Stromal cell of bone marrow (primary cell): ENCODE data around the gene SYT2.
A peak's percentile ranks its signal among the peaks of the same experiment; 100 is the strongest.
"Not testable (repeated sequence)": the region's sequence is repeated elsewhere in the genome, so short reads cannot be mapped to it uniquely, and the experiment has no call there.

Source experiments
- DNase-seq: peaks from one replicate; pipeline ENCODE4 v3.0.0-alpha.2; 2012; ENCODE audit warnings: low read depth

The SYT2 gene

DNA sequence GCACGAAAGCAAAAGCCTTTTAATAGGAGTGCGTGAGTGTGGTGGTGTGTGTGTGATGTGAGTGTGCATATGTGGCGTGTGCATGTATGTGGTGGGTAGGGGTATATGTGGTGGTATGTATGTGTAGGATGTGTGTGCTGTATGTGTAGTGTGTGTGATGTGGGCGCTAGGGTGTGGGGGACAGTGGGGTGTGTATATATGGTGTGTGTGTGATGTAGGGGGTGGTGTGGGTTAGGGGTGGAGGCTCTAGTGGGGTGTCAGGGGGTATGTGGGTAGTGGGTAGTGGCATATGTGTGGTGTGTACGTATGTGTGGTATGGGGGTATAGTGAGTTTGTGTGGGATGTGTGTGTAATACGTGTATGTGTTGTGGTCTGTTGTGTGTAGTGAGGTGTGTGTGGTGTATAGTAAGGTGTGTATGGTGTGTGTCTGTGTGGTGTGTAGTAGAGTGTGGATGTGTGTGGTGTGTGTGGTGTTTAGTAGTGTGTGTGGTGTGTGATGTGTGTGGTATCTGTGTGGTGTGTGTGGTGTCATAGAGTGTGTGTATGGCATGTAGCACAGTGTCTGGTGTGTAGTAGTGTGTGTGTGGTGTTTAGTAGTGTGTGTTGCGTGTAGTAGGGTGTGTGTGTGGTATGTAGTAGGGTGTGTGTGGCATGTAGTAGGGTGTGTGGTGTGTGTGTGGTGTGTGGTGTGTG lies 86.0 kb downstream of the SYT2 start:
- DNase-seq, result no peak

DNA sequence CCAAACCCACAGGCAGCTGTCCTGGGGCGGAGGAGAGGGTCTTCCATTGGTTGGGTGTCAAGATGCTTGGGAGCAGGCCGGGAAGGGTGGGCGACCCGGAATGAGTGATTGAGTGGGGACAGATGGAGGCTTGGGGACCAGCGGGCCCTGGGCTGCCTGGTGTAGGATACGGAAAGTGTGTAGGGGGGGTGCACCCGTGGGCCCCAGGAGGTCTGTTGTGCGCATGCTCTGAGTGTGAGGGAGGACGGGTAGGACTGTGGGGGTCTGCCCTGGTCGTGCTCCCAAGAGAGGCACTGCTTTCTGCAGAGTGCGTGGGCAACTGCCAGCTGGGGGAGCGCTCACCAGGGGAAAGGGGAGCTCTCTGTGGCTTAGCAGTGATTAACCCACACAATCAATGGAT lies 86.8 kb downstream of the SYT2 start:
- DNase-seq, result not testable (repeated sequence)

DNA sequence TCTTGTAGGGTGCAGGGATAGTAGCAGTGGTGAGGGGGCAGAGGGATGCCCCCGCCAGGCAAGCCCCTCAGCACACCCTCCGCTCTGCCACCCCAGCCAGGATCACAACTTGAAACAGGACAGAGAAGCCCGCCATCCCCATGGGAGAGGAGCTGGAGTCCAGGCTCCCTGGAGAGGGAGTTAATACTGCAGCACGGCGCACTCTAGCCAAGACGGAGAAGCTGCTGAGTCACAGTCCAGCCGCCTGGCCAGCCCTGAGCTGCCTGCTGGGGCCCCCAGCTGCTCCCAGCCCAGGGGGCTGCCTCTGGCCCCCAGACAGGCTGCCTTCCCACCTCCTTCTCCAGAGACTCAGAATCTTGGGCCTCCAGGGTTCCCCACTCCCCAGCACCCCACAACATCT lies 87.2 kb downstream of the SYT2 start:
- DNase-seq, result peak; percentile 19

DNA sequence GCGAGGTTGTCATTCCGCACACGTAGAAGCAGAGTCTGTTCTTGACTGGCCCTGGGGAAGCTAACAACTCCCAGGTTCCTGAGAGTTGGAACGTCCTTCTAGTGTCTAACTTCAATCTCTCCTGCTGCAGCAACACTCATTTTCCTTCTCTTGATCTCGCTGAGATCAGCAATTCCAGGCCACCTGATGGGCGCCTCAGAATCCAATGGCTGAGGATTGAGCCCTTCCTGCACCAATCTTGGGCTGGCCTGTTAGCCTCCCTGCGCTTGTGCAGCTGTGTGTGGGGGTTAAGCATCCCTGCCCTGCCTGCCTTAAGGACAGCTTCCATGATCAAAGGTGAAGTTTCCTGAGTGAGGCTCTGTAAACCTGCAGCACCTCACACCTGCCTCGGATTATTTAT lies 87.9 kb downstream of the SYT2 start:
- DNase-seq, result no peak

GRCh38 chr1:202621446-202621845 lies 88.8 kb downstream of the SYT2 start:
- DNase-seq, result no peak

DNA sequence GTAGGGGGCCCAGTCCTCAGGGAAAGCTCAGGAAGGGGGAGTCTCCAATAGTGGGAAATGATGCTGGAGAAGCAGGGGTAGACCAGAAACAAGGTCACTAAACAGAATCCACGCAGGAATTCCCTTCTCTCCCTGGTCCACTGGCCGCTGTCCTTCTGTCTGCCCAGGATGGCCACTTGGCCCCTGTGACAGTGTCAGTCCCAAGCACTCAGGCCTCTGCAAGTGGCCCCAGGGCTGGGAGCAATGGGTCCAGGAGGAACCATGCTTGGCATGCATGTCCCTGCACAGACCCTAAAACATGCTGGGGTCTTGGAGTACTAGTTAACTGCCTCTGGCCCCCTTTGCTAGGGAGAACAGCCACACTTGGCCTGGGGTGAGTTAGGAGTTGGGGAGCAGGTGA lies 90.2 kb downstream of the SYT2 start:
- DNase-seq, result not testable (repeated sequence)

DNA sequence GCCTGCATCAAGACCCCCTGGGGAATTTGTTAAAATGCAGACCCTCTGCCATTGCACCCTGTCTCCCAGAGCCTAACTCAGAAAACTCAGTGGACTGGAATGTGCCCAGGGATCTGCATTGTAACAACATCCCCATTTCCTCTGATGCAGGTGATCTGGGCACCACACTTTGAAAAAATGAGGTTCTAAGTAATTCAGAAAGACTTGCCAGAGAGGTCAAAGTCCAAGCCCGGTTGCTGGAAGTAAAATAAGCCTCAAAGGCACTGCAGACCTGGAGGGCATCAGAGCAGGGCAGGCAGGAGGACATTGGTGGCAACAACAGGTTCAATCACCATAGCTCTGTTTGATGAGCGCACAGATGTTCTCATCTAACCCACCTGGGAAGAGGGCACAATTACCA lies 90.7 kb downstream of the SYT2 start:
- DNase-seq, result no peak

DNA sequence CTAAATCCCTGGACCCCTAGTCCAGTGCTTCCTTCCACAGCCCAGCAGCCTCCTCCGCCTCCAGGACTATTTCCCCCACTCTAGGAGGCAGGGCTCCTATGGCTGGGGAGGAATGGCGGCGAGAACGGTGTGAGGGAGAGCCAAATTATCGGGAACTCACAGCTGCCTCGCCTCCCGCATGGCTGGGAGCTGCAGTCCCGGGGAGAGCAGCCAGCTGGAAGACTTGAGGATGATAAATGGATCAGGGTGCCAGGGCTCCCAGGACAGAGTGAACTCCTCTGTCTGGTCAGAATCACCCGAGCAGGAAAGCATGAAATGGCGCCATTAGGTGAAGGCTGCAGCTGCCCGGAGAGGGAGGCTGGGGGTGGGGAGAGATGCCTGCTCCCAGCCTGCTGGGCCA lies 91.2 kb downstream of the SYT2 start:
- DNase-seq, result not testable (repeated sequence)

DNA sequence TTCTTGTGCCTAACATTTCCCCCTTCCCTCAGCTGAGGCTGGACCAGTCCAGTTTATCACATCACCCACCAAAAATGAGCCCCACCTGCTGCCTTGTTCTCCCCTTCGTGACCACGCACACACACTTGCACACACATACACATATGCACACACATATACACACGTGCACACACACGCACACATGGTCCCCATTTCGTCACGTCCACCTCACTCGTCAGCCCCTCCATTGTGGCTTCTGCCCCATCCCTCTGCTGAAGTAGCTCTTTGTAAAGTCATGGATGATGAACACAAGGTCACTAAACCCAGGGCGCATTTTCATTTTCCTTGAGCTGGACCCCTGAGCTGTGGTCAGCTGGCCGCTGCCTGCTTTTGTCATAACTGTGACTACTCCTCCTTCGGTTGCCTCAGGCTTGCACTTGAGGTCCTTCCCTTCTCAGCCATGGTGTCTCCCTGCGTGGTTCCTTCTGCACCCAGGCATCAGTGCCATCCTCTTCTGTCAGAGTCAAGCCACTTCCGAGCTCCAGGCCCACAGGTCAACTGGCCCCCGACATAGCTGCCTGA lies 93.8 kb downstream of the SYT2 start:
- DNase-seq, result no peak

- no peak for DNase-seq
Measured at GRCh38 chr1:202615501-202616354, 94.5 kb downstream of the SYT2 start.

DNA sequence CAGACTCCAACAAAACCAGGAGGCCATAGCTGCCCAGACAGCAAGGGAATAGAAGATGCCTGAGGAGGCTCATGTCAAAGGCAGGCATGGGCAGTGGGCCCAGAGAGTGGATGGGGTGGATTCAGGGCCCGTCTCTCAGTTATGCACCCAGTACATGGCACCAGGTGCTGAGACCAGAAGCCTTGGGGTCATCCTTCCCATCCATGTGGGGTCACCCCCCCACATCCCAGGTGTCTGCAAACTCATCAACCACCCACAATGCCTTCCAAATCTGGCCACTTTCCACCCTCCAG lies 95.1 kb downstream of the SYT2 start:
- DNase-seq, result not testable (repeated sequence)

- not testable (repeated sequence) for DNase-seq
Measured at GRCh38 chr1:202614363-202615207, 95.7 kb downstream of the SYT2 start.

DNA sequence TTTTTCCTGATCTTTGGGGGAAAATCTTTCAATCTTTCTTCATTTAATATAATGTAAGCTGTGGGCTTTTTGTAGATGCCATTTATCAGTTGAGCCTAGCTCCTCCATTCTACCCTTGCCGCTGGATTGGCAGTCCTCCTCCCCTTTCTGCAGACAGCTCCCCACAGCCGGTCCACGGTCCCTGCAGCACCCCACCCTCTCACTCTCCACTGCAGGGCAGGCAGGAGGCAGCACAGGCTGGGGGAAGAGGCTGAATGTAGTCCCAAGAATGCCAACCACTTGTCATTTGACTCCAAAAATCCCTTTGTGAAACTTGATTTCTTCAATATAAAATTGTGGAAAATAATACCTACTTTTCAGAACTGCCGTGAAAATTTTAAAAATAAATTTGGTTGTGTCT lies 96.7 kb downstream of the SYT2 start:
- no peak for DNase-seq

DNA sequence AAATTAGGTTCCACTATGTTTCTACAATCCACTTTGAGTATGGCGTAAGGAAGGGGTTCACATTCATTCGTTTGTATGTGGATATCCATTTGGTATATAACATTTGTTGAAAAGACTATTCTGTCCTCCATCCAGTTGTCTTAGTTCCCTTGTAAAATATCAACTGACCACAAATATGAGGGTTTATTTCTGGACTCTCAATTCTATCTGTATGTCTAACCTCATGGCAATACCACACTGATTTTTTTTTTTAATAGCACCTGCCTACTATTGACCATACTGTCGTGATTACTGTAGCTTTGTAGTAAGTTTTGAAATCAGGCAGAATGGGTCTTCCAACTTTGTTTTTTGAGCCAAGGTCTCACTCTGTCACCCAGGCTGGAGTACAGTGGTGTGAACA lies 98.2 kb downstream of the SYT2 start:
- DNase-seq, result not testable (repeated sequence)

GRCh38 chr1:202605515-202605914 lies 104.7 kb downstream of the SYT2 start:
- no peak for DNase-seq

GRCh38 chr1:202603435-202603834 lies 106.8 kb downstream of the SYT2 start:
- DNase-seq, result no peak

GRCh38 chr1:202600432-202601041 lies 109.7 kb downstream of the SYT2 start:
- DNase-seq, result no peak

DNA sequence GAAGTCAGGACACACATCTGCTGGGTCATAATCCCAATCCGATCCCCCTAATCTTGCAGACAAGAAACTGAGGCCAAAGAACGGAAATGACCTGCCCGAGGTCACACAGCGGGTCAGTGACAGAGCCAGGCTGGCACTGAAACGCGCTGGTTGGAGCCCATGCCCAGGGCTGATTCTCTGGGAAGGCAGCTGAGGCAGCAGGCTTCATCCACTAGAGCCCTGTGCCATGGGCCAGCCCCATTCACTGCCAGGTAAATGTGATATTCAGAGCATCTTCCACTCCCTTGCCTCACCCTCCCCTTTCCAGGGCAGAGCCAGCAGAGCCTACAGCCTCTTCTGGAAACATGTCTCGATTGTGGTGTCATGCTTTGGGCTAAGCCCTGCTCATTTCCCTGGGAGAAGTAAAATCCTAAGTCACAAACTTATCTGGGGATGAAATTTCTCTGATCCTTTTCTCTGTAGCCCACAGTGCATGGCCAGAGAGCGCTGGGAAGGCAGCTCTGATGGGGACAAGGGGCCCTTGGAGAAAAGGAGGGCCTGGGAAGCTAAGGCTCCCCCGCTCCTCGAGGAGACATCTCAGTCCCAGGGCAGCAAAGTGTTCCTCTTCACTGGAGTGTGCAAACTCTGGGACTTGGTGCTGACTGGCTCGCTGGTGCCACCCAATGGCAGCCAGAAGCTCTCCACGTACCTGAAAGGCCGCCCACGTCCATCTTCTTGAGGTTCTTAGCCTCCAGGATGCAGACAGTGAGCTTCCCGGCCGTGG lies 110.4 kb downstream of the SYT2 start:
- DNase-seq, result peak; percentile 51

- no peak for DNase-seq
Measured at GRCh38 chr1:202597090-202597761, 113.0 kb downstream of the SYT2 start.

DNA sequence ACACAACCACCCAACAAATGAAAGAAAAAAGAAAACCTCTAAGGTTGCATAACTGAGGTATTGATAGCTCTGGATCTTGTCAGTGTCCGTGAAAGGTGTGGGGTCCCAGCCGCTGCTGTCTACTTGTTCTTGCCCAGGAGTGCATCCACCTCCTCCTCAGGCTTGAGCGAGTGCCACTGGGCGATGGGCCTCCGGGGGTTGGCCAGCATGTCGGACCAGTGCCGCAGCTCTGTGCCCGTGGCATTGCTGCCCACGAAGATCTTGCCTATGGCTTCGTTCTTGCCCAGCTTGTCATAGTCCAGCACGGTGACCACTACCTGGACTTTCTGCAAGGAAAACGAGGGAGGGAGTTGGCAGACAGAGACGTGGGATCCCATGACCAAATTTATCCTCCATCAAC lies 113.6 kb downstream of the SYT2 start:
- no peak for DNase-seq

GRCh38 chr1:202593845-202594244 lies 116.4 kb downstream of the SYT2 start:
- DNase-seq, result no peak
